GM15510 (cell line): ENCODE data around the gene CNN2.
A peak's percentile ranks its signal among the peaks of the same experiment; 100 is the strongest.

Source experiments
- POLR2A ChIP-seq: IDR thresholded peaks from 3 replicates; pipeline ENCODE4 v1.6.1; 2011; ENCODE audit warnings: borderline replicate concordance; ENCODE audit not compliant: insufficient read length; ENCODE audit errors: extremely low read depth

CNN2 gene

GRCh38 chr19:1070576-1070930 is 44.1 kb downstream of the CNN2 start:
- TF ChIP-seq POLR2A: no peak

DNA sequence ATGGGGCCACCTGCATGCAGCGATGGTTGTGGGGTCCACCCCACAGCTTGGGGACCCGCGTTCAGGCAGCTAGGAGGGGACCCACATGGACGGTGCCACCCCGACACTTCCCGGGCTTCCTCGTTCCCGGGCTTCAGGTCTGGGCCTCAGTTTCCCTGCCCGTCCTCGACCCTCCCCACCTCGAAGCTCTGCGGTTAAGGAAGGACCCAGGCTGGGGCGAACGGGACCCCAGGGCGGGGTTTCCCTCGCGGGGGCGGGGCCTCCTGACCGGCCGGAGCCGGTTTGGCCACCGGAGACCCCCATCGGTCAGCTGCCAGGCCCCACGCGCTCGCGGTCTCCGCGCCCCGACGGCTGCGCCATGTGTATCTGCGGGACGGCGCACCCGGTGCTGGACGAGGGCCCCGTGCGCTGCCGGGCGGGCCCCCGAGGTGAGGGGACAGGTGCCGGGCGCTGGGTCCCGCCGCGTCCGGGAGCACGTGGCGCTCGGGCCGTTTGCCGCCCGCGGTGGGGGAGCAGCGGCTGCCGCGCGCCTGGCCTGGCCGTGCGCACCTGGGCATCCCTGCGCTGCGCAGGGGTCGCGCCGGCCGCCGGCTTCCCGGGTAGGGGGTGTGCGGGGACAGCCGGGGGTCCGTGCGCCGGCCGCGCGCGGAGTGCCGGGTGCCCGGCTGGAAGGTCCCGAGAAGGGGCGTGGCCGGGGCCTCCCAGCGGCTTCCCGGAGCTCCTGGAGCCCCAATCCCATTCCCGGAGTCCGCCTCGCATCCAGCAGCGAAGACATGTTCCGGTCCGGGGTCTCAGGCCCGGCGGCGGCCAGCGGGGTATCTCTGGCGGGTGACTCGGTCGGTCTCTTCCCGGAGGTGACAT is 44.8 kb downstream of the CNN2 start:
- peak; percentile 6 for TF ChIP-seq POLR2A

- TF ChIP-seq POLR2A: no peak
Measured at GRCh38 chr19:1072371-1073015, 46.1 kb downstream of the CNN2 start.

DNA sequence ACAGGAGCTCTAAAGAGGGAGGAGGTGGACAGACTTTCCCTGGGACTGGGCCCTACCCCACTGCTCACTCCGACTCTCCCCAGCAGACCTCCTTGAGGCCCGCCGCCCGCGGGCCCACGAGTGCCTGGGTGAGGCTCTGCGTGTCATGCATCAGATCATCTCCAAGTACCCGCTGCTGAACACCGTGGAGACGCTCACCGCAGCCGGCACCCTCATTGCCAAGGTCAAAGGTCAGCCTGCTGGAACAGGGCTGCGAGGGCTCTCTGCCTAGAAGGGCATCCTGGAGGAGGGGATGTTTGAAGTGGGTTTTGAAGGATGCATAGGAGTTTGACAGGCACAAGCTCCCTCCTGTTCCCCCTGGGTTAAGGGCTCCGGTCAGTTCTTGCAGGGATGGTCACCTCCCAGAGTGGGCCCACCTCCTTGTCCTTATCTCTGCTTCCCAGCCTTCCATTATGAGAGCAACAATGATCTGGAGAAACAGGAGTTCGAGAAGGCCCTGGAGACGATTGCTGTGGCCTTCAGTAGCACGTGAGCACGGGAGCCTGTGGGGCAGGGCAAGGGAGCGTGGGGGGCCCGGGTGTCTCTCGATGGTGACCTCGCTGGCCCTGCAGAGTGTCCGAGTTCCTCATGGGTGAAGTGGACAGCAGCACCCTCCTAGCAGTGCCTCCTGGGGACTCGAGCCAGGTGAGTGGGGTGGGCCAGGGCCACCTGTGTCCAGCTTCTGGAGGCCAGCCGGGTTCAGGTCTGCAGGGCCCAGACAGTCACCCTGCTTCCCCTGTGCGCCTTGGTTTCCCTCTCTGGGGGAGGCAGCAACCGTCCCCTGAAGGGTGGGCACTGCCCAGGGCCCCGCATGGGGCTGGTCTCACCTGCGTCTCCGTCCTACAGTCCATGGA is 46.9 kb downstream of the CNN2 start:
- no peak for TF ChIP-seq POLR2A

DNA sequence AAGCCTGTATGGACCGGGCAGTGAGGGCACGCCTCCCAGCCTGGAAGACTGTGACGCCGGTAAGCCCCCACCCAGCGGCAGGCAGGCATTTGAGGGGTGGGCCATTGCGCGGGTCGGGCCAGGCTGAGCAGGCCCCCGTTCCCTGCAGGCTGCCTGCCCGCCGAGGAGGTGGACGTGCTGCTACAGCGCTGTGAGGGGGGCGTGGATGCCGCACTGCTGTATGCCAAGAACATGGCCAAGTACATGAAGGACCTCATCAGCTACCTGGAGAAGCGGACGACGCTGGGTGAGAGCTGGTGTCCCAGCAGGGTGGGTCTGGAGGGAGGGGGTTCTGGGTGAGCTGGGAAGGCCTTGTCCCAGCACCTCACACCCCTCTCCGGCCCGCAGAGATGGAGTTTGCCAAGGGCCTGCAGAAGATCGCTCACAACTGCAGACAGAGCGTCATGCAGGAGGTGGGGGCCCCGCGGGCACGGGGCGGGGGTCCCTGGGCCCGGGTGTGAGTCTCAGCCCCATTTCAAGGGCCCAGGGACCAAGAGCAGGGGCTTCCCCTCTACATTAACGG is 47.6 kb downstream of the CNN2 start:
- TF ChIP-seq POLR2A: no peak

- TF ChIP-seq POLR2A: no peak
Measured at GRCh38 chr19:1074544-1075283, 48.3 kb downstream of the CNN2 start.

GRCh38 chr19:1076046-1076386 is 49.6 kb downstream of the CNN2 start:
- TF ChIP-seq POLR2A: no peak

DNA sequence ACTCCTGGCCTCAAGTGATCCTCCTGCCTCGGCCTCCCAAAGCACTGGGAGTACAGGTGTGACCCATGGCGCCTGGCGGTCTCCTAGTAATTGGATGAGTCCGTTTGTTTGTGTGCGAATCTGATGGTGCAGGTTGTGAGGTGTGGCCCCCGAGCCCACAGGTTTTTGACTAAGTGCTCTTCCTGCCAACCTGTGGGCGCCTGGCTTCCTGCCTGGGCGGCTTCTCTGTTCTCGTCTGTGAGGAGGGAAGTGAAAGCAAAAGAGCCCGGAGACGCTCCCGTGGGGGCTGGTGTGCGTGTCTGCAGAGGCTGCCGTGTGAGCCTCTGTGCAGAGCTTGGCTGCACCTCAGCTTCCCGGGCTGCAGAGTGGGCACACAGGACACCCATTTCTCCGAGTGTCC is 50.5 kb downstream of the CNN2 start:
- TF ChIP-seq POLR2A: no peak

DNA sequence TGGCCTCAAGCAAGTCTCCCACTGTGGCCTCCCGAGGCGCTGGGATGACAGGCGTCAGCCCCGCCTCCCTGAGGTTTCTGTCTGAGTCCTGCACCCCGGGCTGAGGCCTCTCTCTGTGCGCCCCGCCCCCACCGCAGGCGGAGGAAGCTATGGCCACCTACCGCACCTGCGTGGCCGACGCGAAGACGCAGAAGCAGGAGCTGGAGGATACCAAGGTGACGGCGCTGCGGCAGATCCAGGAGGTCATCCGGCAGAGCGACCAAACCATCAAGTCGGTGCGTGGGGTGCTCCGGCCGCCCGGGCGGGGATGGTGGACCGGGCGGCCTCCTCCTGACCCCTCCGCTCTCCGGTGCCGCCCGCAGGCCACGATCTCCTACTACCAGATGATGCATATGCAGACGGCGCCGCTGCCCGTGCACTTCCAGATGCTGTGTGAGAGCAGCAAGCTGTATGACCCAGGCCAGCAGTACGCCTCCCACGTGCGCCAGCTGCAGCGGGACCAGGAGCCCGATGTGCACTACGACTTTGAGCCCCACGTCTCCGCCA is 53.2 kb downstream of the CNN2 start:
- no peak for TF ChIP-seq POLR2A

- no peak for TF ChIP-seq POLR2A
Measured at GRCh38 chr19:1080360-1081161, 54.2 kb downstream of the CNN2 start.

DNA sequence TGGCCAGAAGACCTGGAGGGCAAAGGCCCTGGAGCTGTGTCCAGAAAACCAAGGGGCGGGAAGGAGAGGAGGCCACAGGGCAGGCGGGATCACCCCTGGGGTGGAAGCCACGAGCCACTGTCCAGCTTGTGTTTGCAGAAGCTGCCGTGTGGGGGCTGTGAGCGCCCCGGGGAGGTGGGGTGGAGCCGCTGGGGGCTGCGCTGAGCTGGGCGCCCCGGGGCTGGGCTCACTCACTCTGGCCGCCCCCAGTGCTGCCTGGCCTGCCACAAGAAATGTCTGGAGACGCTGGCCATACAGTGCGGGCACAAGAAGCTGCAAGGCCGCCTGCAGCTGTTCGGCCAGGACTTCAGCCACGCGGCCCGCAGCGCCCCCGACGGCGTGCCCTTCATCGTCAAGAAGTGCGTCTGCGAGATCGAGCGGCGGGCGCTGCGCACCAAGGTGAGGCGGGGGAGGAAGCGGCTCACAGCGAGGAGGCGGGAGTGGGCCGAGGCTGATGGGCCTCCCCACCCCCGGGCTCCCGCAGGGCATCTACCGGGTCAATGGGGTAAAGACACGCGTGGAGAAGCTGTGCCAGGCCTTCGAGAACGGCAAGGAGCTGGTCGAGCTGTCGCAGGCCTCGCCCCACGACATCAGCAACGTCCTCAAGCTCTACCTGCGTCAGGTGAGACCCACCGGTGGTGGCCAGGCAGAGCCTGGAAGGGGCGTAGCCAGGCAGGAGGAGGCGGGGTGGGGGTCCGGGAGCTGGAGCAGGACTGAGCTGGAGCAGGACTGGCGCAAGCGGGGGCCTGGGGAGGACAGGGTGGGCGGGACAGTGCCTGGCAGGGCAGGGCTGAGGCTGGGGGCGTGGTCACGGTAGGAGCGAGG is 55.1 kb downstream of the CNN2 start:
- no peak for TF ChIP-seq POLR2A

DNA sequence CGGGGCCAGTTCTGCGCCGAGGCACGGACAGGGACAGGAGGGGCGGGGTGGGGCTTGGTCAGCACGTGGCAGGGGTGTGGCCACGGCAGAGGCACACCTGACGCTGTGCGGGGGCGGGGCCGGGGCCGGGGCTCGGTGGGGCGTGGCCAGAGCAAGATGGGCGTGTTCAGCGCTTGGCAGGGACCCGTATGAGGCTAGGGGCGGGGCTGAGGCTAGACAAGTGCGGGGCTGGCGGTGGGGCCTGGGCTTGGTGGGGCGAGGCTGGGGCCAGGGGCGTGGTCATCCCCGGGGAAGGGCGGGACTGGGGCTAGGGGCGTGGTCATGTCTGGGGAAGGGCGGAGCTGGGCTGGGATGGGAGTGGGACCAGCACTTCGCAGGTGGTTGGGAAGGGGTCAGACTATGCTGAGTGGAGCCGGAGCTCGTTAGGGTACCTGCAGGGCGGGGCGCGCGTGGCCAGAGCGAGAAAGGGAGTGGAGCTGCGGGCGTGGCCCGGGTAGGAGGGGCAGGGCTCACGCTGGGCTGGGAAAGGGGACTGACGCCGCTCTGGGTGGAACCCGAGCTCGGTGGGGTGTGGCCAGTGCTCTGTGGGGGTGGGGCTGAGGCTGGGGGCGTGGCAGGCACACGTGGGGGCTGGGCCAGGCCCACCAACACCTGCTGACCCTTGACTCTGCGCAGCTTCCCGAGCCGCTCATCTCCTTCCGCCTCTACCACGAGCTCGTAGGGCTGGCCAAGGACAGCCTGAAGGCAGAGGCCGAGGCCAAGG is 55.9 kb downstream of the CNN2 start:
- TF ChIP-seq POLR2A: no peak
